Duodenal mucosa (tissue), 2 donors: Measurements from ENCODE around the gene PCIF1.
"Not testable (repeated sequence)": the region's sequence is repeated elsewhere in the genome, so short reads cannot be mapped to it uniquely, and the experiment has no call there.

Experiments
- H3K27ac ChIP-seq: one replicate; pipeline ENCODE4 v1.7.0; 2013; ENCODE audit warnings: low read depth, low read length
- H3K27me3 ChIP-seq, 2 donors: one replicate each; pipeline ENCODE4 v1.7.0; 2013; ENCODE audit warnings: low read length in 2 of 2, control low read depth in 1 of 2; ENCODE audit not compliant: insufficient read depth in 2 of 2, control insufficient read depth in 1 of 2
- H3K36me3 ChIP-seq, 2 donors: one replicate each; pipeline ENCODE4 v1.7.0; 2013; ENCODE audit warnings: low read length in 2 of 2, control low read depth in 1 of 2; ENCODE audit not compliant: insufficient read depth in 2 of 2, control insufficient read depth in 1 of 2
- H3K4me1 ChIP-seq, 2 donors: one replicate each; pipeline ENCODE4 v1.7.0; 2013; ENCODE audit warnings: low read length in 2 of 2, control low read depth in 1 of 2; ENCODE audit not compliant: insufficient read depth in 2 of 2, control insufficient read depth in 1 of 2
- H3K4me3 ChIP-seq, 2 donors: one replicate each; pipeline ENCODE4 v1.7.0; 2013; ENCODE audit warnings: low read length in 2 of 2, low read depth in 1 of 2
- H3K9ac ChIP-seq, 2 donors: one replicate each; pipeline ENCODE4 v1.7.0; 2013; ENCODE audit warnings: low read length in 2 of 2, low read depth in 1 of 2
- H3K9me3 ChIP-seq, 2 donors: one replicate each; pipeline ENCODE4 v1.7.0; 2013; ENCODE audit warnings: low read length in 2 of 2, control low read depth in 1 of 2; ENCODE audit not compliant: control insufficient read depth in 1 of 2

PCIF1 gene

DNA sequence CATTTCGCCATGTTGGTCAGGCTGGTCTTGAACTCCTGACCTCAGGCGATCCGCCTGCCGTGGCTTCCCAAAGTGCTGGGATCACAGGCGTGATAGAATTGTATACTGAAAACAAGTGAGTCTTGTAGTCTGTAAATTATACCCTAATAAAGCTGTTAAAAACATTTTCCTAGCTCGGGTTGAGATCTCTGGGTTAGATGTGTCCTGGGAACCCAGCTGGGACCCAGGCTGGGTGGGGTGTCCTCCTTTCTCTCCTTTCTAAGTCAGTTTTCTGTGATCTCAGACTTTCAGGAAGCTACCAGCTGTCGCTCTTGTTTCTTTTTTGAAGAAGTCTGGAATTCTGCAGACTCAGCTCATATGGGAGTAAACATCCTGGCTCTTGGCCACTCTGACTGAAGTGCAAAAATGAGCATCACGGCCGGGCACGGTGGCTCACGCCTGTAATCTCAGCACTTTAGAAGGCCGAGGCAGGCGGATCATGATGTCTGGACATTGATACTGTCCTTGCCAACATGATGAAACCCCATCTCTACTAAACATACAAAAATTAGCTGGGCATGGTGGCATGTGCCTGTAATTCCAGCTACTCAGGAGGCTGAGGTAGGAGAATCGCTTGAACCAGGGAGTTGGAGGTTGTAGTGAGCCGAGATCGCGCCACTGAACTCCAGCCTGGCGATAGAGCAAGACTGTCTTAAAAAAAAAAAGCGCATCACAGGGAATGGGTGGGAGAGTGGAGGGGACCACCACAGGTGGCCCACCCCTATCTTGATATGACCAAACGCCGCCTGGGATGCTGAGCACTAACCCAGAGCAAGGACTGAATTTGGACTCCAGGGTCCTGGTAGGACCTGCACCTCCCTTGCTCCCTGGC lies 9.9 kb upstream of the PCIF1 start:
- H3K9me3 ChIP-seq, result no peaks in the 10 kb centered on the region
- H3K27ac ChIP-seq, result no peak overlapping the region
- no peak overlapping the region for H3K4me3 ChIP-seq

GRCh38 chr20:45925821-45926506 lies 8.5 kb upstream of the PCIF1 start:
- Histone ChIP-seq H3K9me3 (no peaks in the 10 kb centered on the region), H3K36me3 (no peaks in the 10 kb centered on the region), H3K27ac (no peak overlapping the region), H3K27me3 (no peaks in the 10 kb centered on the region), H3K4me1 (peaks cover 0 to 6% of the 10 kb centered on the region in 2 donors), H3K4me3 (no peak overlapping the region), H3K9ac (no peak overlapping the region)

More for the DNA sequence above, 9.9 kb upstream of the PCIF1 start:
- Histone ChIP-seq H3K27me3 (no peaks in the 10 kb centered on the region), H3K9ac (peak overlapping the region in 1 of 2 donors; percentile 21), H3K36me3 (no peaks in the 10 kb centered on the region), H3K4me1 (peaks cover 0 to 14% of the 10 kb centered on the region in 2 donors)

DNA sequence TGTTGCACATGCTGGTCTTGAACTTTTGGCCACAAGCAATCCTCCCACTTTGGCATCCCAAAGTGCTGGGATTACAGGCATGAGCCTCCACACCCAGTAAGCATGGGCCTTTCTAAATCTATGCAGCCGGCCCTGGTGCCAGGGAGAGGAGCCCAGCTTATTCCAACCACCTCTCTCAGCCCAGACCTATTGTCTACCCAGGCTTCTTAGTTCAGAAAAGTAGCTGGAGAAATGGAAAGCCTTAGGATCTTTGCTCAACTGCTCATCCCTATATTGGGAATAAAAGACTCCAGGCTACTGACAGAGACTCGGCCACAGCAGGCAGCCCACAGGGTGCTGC lies 7.8 kb upstream of the PCIF1 start:
- Histone ChIP-seq H3K4me3 (no peak overlapping the region), H3K9ac (no peak overlapping the region), H3K9me3 (no peaks in the 10 kb centered on the region), H3K27ac (no peak overlapping the region), H3K27me3 (no peaks in the 10 kb centered on the region), H3K4me1 (peaks cover 0 to 6% of the 10 kb centered on the region in 2 donors), H3K36me3 (no peaks in the 10 kb centered on the region)

DNA sequence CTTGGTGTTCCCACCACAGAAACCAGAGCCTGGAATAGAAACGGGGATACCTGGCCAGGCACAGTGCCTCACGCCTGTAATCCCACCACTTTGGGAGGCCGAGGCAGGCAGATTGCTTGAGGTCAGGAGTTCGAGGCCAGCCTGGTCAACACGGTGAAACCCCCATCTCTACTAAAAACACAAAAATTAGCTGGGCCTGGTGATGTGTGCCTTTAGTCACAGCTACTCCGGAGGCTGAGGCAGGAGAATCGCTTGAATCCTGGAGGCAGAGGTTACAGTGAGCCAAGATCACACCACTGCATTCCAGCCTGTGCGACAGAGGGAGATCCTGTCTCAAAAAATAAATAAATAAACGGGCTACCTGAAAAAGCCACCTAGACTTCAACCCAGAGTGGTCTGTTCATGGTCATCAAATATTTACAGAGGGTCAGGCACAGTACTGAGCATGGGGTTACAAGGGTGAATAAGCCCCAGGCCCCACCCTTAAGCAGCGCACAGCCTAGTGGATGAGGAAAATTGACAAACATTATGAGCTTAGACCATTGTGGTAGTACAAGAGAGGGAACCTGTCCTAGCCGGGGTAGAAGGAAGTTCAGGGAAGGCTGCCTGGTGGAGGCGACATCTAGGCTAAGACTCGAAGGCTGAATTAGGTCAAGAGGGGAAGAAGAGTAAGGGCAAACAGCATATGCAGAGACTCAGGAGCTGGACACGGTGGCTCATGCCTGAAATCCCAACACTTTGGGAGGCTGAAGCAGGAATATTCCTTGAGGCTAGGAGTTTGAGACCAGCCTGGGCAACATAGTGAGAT lies 7.2 kb upstream of the PCIF1 start:
- H3K27ac ChIP-seq, result no peak overlapping the region
- peaks cover 0 to 6% of the 10 kb centered on the region in 2 donors for H3K4me1 ChIP-seq
- no peaks in the 10 kb centered on the region for H3K36me3 ChIP-seq
- no peak overlapping the region for H3K4me3 ChIP-seq
- H3K9me3 ChIP-seq, result no peaks in the 10 kb centered on the region
- no peaks in the 10 kb centered on the region for H3K27me3 ChIP-seq
- H3K9ac ChIP-seq, result no peak overlapping the region

DNA sequence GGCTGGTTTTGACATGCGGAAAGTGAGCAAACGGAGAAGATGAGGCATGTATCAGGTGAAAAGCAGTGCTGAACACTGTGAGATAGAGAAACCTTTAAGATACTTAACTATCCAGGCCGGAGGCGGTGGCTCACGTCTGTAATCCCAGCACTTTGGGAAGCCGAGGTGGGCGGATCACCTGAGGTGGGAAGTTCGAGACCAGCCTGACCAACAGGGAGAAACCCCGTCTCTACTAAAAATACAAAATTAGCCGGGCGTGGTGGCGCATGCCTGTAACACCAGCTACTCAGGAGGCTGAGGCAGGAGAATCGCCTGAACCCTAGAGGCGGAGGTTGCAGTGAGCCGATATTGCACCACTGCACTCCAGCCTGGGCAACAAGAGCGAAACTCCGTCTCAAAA lies 2.8 kb upstream of the PCIF1 start:
- not testable (repeated sequence) for H3K36me3 ChIP-seq, H3K4me3 ChIP-seq, H3K27ac ChIP-seq, H3K9ac ChIP-seq, H3K9me3 ChIP-seq, H3K27me3 ChIP-seq
- peaks cover 3 to 12% of the 10 kb centered on the region in 2 donors for H3K4me1 ChIP-seq

- Histone ChIP-seq H3K9me3 (no peaks in the 10 kb centered on the region), H3K27ac (no peak overlapping the region), H3K4me3 (peak overlapping the region; percentile 83 to 94), H3K4me1 (peaks cover 3 to 12% of the 10 kb centered on the region in 2 donors), H3K9ac (peak overlapping the region; percentile 83 to 100), H3K36me3 (peaks cover 12 to 18% of the 10 kb centered on the region in 2 donors), H3K27me3 (no peaks in the 10 kb centered on the region)
Observed at GRCh38 chr20:45933266-45934045, 1.0 kb upstream of the PCIF1 start.

DNA sequence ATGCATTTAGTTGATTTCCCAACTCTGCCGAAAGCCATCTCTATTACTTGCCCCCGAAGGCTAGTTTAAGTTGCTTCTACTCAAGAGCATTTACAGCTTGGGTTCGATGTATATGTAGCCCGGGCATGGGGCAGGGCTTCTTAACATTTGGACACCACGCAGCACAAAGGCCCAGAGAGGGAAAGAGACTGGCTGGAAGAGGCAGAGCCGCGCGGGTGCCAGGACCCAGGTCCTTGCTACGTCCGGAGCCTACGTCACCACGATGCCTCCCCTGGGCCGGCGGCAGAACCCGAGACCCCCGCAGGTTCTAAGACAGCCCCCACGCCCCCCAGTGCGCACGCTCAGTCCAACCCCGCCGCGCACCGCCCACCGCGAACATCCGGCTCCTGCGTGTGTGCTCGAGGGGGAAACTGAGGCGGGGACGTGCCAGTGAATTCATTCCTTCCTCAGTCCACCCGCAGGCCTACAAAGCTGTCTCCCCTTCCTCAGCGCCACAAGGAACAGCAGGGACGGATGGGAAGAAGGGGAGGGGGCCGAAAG lies 367 bp upstream of the PCIF1 start:
- Histone ChIP-seq H3K36me3 (peaks cover 18 to 24% of the 10 kb centered on the region in 2 donors), H3K4me1 (peaks cover 3 to 12% of the 10 kb centered on the region in 2 donors), H3K4me3 (peak overlapping the region; percentile 83 to 94), H3K27me3 (no peaks in the 10 kb centered on the region), H3K9ac (peak overlapping the region; percentile 83 to 100), H3K27ac (peak overlapping the region; percentile 98), H3K9me3 (no peaks in the 10 kb centered on the region)

DNA sequence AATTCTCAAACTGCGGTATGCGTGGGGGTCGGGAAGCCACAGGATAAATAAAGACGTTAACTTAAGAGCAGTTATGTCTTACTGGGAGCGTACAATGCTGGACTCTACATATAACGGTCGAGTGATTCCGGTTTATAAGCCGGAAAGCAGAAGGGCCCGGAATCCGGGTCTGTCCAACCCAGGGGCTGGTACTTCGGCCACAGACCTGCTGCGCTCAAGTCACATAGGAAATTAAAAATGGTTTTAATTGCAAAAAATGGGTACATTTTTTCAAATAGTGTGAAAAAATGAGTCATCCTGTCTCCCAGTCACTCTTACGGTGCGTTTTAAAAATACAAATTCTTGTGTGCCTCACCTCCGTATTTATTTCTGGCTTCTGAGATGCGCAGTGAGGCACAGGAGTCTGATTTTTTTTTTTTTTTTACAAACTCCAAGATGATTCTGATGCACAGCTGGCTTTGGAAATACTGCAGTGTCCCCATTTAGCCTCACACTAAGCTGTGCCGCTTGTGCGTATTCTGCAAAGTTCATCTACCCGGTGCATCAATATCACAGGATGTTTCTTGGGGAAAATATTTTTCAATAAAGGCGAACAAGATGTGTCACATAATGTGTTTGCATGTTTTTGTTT lies 1.0 kb downstream of the PCIF1 start:
- peaks cover 32 to 39% of the 10 kb centered on the region in 2 donors for H3K36me3 ChIP-seq
- peak overlapping the region; percentile 72 to 74 for H3K9ac ChIP-seq
- H3K9me3 ChIP-seq, result no peaks in the 10 kb centered on the region
- H3K27me3 ChIP-seq, result no peaks in the 10 kb centered on the region
- H3K27ac ChIP-seq, result peak overlapping the region; percentile 53
- H3K4me3 ChIP-seq, result peak overlapping the region; percentile 94 to 98
- peaks cover 3 to 12% of the 10 kb centered on the region in 2 donors for H3K4me1 ChIP-seq

- no peak overlapping the region for H3K4me3 ChIP-seq
- no peaks in the 10 kb centered on the region for H3K9me3 ChIP-seq
- H3K4me1 ChIP-seq, result peaks cover 3 to 12% of the 10 kb centered on the region in 2 donors
- H3K27ac ChIP-seq, result no peak overlapping the region
- no peaks in the 10 kb centered on the region for H3K27me3 ChIP-seq
- H3K36me3 ChIP-seq, result peaks cover 38 to 56% of the 10 kb centered on the region in 2 donors
- H3K9ac ChIP-seq, result no peak overlapping the region
Observed at GRCh38 chr20:45937765-45938164, 3.3 kb downstream of the PCIF1 start.
